ENCODE data around the gene XRCC3. TPM values are rescaled to one million over a fixed set of nuclear protein-coding genes. Genes with fewer than 3 reads are reported as not detected.

XRCC3 gene
- total and polyA plus RNA-seq, 4 donors, result 1.0 to 8.6 (median 5.2) TPM

GRCh38 chr14:103688906-103689902, 26.0 kb downstream of the XRCC3 start:
- Histone ChIP-seq H3K4me3 (ENCODE audit: low read length in 2 of 2) (no peak overlapping the region), H3K9me3 (ENCODE audit: control insufficient read depth, low read length) (no peaks in the 10 kb centered on the region), H3K27me3 (ENCODE audit: control insufficient read depth in 1 of 2, insufficient read depth in 2 of 2, low read length in 1 of 2) (no peaks in the 10 kb centered on the region), H3K27ac (ENCODE audit: low read depth in 1 of 2, low read length in 2 of 2) (peak overlapping the region in 1 of 2 donors; percentile 38), H3K4me1 (ENCODE audit: control insufficient read depth in 1 of 2, insufficient read depth in 2 of 2, low read length in 2 of 2) (no peaks in the 10 kb centered on the region), H3K36me3 (ENCODE audit: control insufficient read depth in 1 of 2, insufficient read depth in 2 of 2, low read length in 1 of 2) (peaks cover 0 to 14% of the 10 kb centered on the region in 2 donors)
- ATAC-seq (ENCODE audit: low FRiP score) (peak; percentile 45), DNase-seq (peak; percentile 64 to 84)
- WGBS, 2 donors, result 28 to 31% methylated on average over 16 of the region's 16 CpGs
- intact Hi-C loops (cut with DNase I), result no loop called here

DNA sequence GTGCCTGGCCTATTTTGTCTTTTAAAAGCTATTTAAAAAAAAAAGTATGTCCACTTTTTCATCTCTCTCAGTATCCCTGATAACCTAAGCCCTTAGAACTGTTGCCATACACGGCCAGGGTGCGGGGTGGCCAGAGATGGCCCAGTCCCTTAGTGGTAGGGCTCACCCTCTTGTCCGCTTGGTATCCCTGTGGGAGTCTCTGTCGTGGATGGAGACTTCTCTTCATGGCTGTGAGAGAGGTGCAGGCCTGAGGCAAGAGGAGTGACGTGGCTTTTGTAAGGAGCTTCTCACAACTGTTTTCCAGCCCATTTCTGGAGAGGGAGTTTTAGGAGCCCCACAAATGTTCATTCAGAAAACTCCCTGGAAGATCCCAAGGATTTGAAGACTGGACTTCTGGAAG, 26.8 kb downstream of the XRCC3 start:
- peak in 1 of 2 donors; percentile 33 for DNase-seq
- intact Hi-C loops (cut with DNase I), result no loop called here
- Histone ChIP-seq H3K4me3 (ENCODE audit: low read length in 2 of 2) (no peak overlapping the region), H3K4me1 (ENCODE audit: control insufficient read depth in 1 of 2, insufficient read depth in 2 of 2, low read length in 2 of 2) (no peaks in the 10 kb centered on the region), H3K27ac (ENCODE audit: low read depth in 1 of 2, low read length in 2 of 2) (peak overlapping the region in 1 of 2 donors; percentile 22), H3K36me3 (ENCODE audit: control insufficient read depth in 1 of 2, insufficient read depth in 2 of 2, low read length in 1 of 2) (peaks cover 0 to 11% of the 10 kb centered on the region in 2 donors), H3K9me3 (ENCODE audit: control insufficient read depth, low read length) (no peaks in the 10 kb centered on the region), H3K27me3 (ENCODE audit: control insufficient read depth in 1 of 2, insufficient read depth in 2 of 2, low read length in 1 of 2) (no peaks in the 10 kb centered on the region)
- WGBS, 2 donors, result 86 to 87% methylated on average over 5 of the region's 5 CpGs
- ATAC-seq (ENCODE audit: low FRiP score), result no peak

DNA sequence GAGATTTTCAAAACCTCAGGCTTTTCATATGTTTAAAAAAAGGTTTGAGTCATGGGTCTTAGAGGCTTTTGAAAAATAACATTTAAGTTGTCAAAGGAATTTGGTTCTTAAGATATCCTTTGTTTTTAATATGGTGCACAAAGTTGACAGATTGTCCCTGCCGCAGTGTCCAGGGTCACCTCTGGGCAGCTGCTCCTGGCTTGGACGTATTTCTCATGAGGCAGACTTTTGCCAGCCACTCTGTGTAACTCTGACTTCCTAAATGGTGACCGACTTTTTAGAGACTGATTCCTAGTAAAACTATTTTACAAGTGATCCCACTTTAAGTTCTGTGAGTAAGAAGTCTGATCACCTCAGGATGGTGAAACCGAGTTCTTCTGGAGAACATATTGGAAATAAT, 27.5 kb downstream of the XRCC3 start:
- Histone ChIP-seq H3K4me1 (ENCODE audit: control insufficient read depth in 1 of 2, insufficient read depth in 2 of 2, low read length in 2 of 2) (no peaks in the 10 kb centered on the region), H3K27ac (ENCODE audit: low read depth in 1 of 2, low read length in 2 of 2) (no peak overlapping the region), H3K27me3 (ENCODE audit: control insufficient read depth in 1 of 2, insufficient read depth in 2 of 2, low read length in 1 of 2) (no peaks in the 10 kb centered on the region), H3K36me3 (ENCODE audit: control insufficient read depth in 1 of 2, insufficient read depth in 2 of 2, low read length in 1 of 2) (peaks cover 0 to 8% of the 10 kb centered on the region in 2 donors), H3K9me3 (ENCODE audit: control insufficient read depth, low read length) (no peaks in the 10 kb centered on the region), H3K4me3 (ENCODE audit: low read length in 2 of 2) (no peak overlapping the region)
- WGBS, 2 donors, result 29 to 32% methylated on average over 4 of the region's 4 CpGs
- intact Hi-C loops (cut with DNase I), result no loop called here
- no peak for ATAC-seq (ENCODE audit: low FRiP score)
- DNase-seq, result peak in 1 of 2 donors; percentile 26

DNA sequence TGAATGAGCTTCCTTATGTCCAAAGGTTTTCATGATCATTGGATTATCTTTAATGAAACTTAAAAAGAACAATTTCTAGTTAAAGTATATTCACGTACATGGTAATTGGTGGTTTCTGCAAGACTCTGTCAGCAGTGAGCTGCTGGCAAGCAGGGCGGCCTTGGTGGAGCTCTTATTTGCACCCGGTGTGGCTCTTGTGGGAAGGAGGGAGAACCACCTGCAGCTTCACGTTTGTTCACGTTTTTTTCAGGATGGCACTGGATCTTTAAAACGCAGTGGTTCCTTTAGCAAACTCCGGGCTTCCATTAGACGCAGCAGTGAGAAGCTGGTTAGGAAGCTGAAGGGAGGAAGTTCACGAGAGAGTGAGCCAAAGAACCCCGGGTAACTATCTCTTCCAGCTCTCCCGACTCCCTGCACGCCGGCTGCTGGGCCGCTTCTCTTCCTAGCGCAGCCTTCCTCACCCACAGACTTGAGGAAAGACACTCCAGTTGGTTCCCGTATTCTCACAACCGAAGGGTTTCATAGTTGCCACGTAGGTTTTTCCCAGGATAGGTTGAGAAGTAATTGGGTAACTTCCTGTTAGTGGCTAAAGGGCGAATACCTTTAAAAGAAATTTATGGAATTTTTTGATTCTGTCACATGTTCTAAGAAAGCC, 28.3 kb downstream of the XRCC3 start:
- H3K4me1 ChIP-seq (ENCODE audit: control insufficient read depth in 1 of 2, insufficient read depth in 2 of 2, low read length in 2 of 2), result no peaks in the 10 kb centered on the region
- DNase-seq (peak; percentile 9 to 30), ATAC-seq (ENCODE audit: low FRiP score) (no peak)
- H3K27ac ChIP-seq (ENCODE audit: low read depth in 1 of 2, low read length in 2 of 2), result peak overlapping the region in 1 of 2 donors; percentile 22
- H3K9me3 ChIP-seq (ENCODE audit: control insufficient read depth, low read length), result no peaks in the 10 kb centered on the region
- H3K36me3 ChIP-seq (ENCODE audit: control insufficient read depth in 1 of 2, insufficient read depth in 2 of 2, low read length in 1 of 2), result peaks cover 0 to 7% of the 10 kb centered on the region in 2 donors
- 57 to 61% methylated on average over 19 of the region's 19 CpGs for WGBS, 2 donors
- no peak overlapping the region for H3K4me3 ChIP-seq (ENCODE audit: low read length in 2 of 2)
- H3K27me3 ChIP-seq (ENCODE audit: control insufficient read depth in 1 of 2, insufficient read depth in 2 of 2, low read length in 1 of 2), result no peaks in the 10 kb centered on the region
- intact Hi-C loops (cut with DNase I), result no loop called here

- Histone ChIP-seq H3K27me3 (ENCODE audit: control insufficient read depth in 1 of 2, insufficient read depth in 2 of 2, low read length in 1 of 2) (no peaks in the 10 kb centered on the region), H3K4me3 (ENCODE audit: low read length in 2 of 2) (no peak overlapping the region), H3K36me3 (ENCODE audit: control insufficient read depth in 1 of 2, insufficient read depth in 2 of 2, low read length in 1 of 2) (peaks cover 0 to 11% of the 10 kb centered on the region in 2 donors), H3K27ac (ENCODE audit: low read depth in 1 of 2, low read length in 2 of 2) (no peak overlapping the region), H3K4me1 (ENCODE audit: control insufficient read depth in 1 of 2, insufficient read depth in 2 of 2, low read length in 2 of 2) (no peaks in the 10 kb centered on the region), H3K9me3 (ENCODE audit: control insufficient read depth, low read length) (no peaks in the 10 kb centered on the region)
- ATAC-seq (ENCODE audit: low FRiP score) (no peak), DNase-seq (peak in 1 of 2 donors; percentile 24)
- intact Hi-C loops (cut with DNase I), result no loop called here
- 89 to 90% methylated on average over 23 of the region's 23 CpGs for WGBS, 2 donors
These were observed 29.7 kb downstream of the XRCC3 start for GRCh38 chr14:103685276-103686211.

- H3K27me3 ChIP-seq (ENCODE audit: control insufficient read depth in 1 of 2, insufficient read depth in 2 of 2, low read length in 1 of 2), result no peaks in the 10 kb centered on the region
- no peaks in the 10 kb centered on the region for H3K4me1 ChIP-seq (ENCODE audit: control insufficient read depth in 1 of 2, insufficient read depth in 2 of 2, low read length in 2 of 2)
- no peak for ATAC-seq (ENCODE audit: low FRiP score)
- H3K4me3 ChIP-seq (ENCODE audit: low read length in 2 of 2), result no peak overlapping the region
- intact Hi-C loops (cut with DNase I), result no loop called here
- no peaks in the 10 kb centered on the region for H3K9me3 ChIP-seq (ENCODE audit: control insufficient read depth, low read length)
- DNase-seq, result peak in 1 of 2 donors; percentile 17
- peaks cover 0 to 10% of the 10 kb centered on the region in 2 donors for H3K36me3 ChIP-seq (ENCODE audit: control insufficient read depth in 1 of 2, insufficient read depth in 2 of 2, low read length in 1 of 2)
- H3K27ac ChIP-seq (ENCODE audit: low read depth in 1 of 2, low read length in 2 of 2), result no peak overlapping the region
- WGBS, 2 donors, result 88 to 90% methylated on average over 15 of the region's 15 CpGs
These were observed 30.4 kb downstream of the XRCC3 start for GRCh38 chr14:103684871-103685270.

GRCh38 chr14:103684471-103684870, 30.8 kb downstream of the XRCC3 start:
- WGBS, 2 donors, result 84 to 89% methylated on average over 6 of the region's 6 CpGs
- DNase-seq (peak in 1 of 2 donors; percentile 18), ATAC-seq (ENCODE audit: low FRiP score) (no peak)
- Histone ChIP-seq H3K9me3 (ENCODE audit: control insufficient read depth, low read length) (no peaks in the 10 kb centered on the region), H3K4me3 (ENCODE audit: low read length in 2 of 2) (no peak overlapping the region), H3K27ac (ENCODE audit: low read depth in 1 of 2, low read length in 2 of 2) (no peak overlapping the region), H3K27me3 (ENCODE audit: control insufficient read depth in 1 of 2, insufficient read depth in 2 of 2, low read length in 1 of 2) (no peaks in the 10 kb centered on the region), H3K36me3 (ENCODE audit: control insufficient read depth in 1 of 2, insufficient read depth in 2 of 2, low read length in 1 of 2) (peaks cover 0 to 10% of the 10 kb centered on the region in 2 donors), H3K4me1 (ENCODE audit: control insufficient read depth in 1 of 2, insufficient read depth in 2 of 2, low read length in 2 of 2) (no peaks in the 10 kb centered on the region)
- intact Hi-C loops (cut with DNase I), result no loop called here

GRCh38 chr14:103683139-103683538, 32.1 kb downstream of the XRCC3 start:
- Histone ChIP-seq H3K4me1 (ENCODE audit: control insufficient read depth in 1 of 2, insufficient read depth in 2 of 2, low read length in 2 of 2) (no peaks in the 10 kb centered on the region), H3K4me3 (ENCODE audit: low read length in 2 of 2) (no peak overlapping the region), H3K27ac (ENCODE audit: low read depth in 1 of 2, low read length in 2 of 2) (no peak overlapping the region), H3K36me3 (ENCODE audit: control insufficient read depth in 1 of 2, insufficient read depth in 2 of 2, low read length in 1 of 2) (peaks cover 0 to 10% of the 10 kb centered on the region in 2 donors), H3K9me3 (ENCODE audit: control insufficient read depth, low read length) (no peaks in the 10 kb centered on the region), H3K27me3 (ENCODE audit: control insufficient read depth in 1 of 2, insufficient read depth in 2 of 2, low read length in 1 of 2) (no peaks in the 10 kb centered on the region)
- 78 to 82% methylated on average over 15 of the region's 15 CpGs for WGBS, 2 donors
- ATAC-seq (ENCODE audit: low FRiP score) (no peak), DNase-seq (peak; percentile 10 to 27)
- intact Hi-C loops (cut with DNase I), result no loop called here
